HepG2 (cell line): ENCODE measurements around the gene JAG1.

Experiments used
- HDAC6 ChIP-seq: fragments of 200-600 bp; sonication (generic); IDR thresholded peaks from 2 replicates; pipeline ENCODE4 v1.7.0; 2017; ENCODE audit warnings: mild to moderate bottlenecking, antibody characterized with exemption, low read length, low read depth
- POLR2AphosphoS5 ChIP-seq: IDR thresholded peaks from 2 replicates; pipeline ENCODE4 v1.6.1; 2012; ENCODE audit warnings: low read depth, low read length

- TF ChIP-seq POLR2AphosphoS5: no peak
- TF ChIP-seq HDAC6: no peak
These were observed 36.2 kb downstream of the JAG1 start for GRCh38 chr20:10637563-10637962.
